OCI-LY7 (cell line): ENCODE measurements around the gene NIBAN1. TPM values are rescaled to one million over a fixed set of nuclear protein-coding genes. Genes with fewer than 3 reads are reported as not detected.

Experiments
- Bru-seq: library from RNA; stranded (reverse); fragments of 400-500 nt; gene quantifications from one replicate; lab custom pipeline; 2021; lab: Mats Ljungman, UMichigan
- BruChase-seq, 2 experiments: library from RNA; stranded (reverse); fragments of 400-500 nt; gene quantifications; one replicate each; lab custom pipeline; 2021; lab: Mats Ljungman, UMichigan
- BruUV-seq: library from RNA; stranded (reverse); fragments of 400-500 nt; replicated peaks from 2 replicates; lab custom pipeline; 2021; lab: Mats Ljungman, UMichigan
- CTCF ChIA-PET: fragments of 300-600 bp; sonication (Branson Sonifier 250); formaldehyde crosslinking; loops from one replicate; lab custom pipeline; 2022; ENCODE audit warnings: antibody characterized with exemption; ENCODE audit not compliant: unreplicated experiment; lab: Charles Lee
- POLR2A ChIA-PET: fragments of 300-600 bp; sonication (Branson Sonifier 250); formaldehyde crosslinking; loops from one replicate; lab custom pipeline; 2022; ENCODE audit warnings: antibody characterized with exemption; lab: Charles Lee
- DNase-seq: peaks from one replicate; pipeline ENCODE4 v3.0.0-alpha.2; 2015; ENCODE audit warnings: low spot score
- H2AFZ ChIP-seq: fragments of 200-600 bp; sonication (generic), shearing (Covaris generic); 2 replicates; pipeline ENCODE4 v1.6.1; 2014; ENCODE audit warnings: mild to moderate bottlenecking, antibody characterized with exemption, low read length, moderate library complexity
- H3K27ac ChIP-seq: fragments of 200-600 bp; sonication (generic); 2 replicates; pipeline ENCODE4 v1.5.1; 2014; ENCODE audit warnings: mixed run types, low read depth, mild to moderate bottlenecking, moderate library complexity, low read length, inconsistent platforms; ENCODE audit not compliant: poor library complexity, severe bottlenecking
- H3K36me3 ChIP-seq: fragments of 200-600 bp; sonication (generic); 2 replicates; pipeline ENCODE4 v1.6.1; 2014; ENCODE audit warnings: mild to moderate bottlenecking, antibody characterized with exemption, low read length, moderate library complexity, mixed read lengths; ENCODE audit not compliant: insufficient read depth
- H3K4me1 ChIP-seq: fragments of 200-600 bp; sonication (generic); 2 replicates; pipeline ENCODE4 v1.5.1; 2014; ENCODE audit warnings: mild to moderate bottlenecking, low read length; ENCODE audit not compliant: insufficient read depth, poor library complexity, severe bottlenecking
- H3K4me2 ChIP-seq: fragments of 200-600 bp; sonication (generic); 2 replicates; pipeline ENCODE4 v1.6.1; 2014; ENCODE audit warnings: mild to moderate bottlenecking, low read length
- H3K4me3 ChIP-seq: fragments of 200-600 bp; sonication (generic); 2 replicates; pipeline ENCODE4 v1.5.1; 2014; ENCODE audit warnings: mild to moderate bottlenecking, low read depth, low read length; ENCODE audit not compliant: poor library complexity, severe bottlenecking
- H3K79me2 ChIP-seq: fragments of 200-600 bp; sonication (generic); 2 replicates; pipeline ENCODE4 v1.6.1; 2016; ENCODE audit warnings: low read depth, mild to moderate bottlenecking, low read length, moderate library complexity, mixed read lengths; ENCODE audit not compliant: insufficient read depth
- H3K9me2 ChIP-seq: fragments of 200-600 bp; sonication (generic); 2 replicates; pipeline ENCODE4 v1.6.1; 2016; ENCODE audit warnings: mild to moderate bottlenecking, low read length, mixed read lengths; ENCODE audit not compliant: insufficient read depth
- H3K9me3 ChIP-seq: fragments of 200-600 bp; sonication (generic); 2 replicates; pipeline ENCODE4 v1.6.1; 2014; ENCODE audit warnings: mild to moderate bottlenecking, mixed run types, low read length, mixed read lengths
- H4K20me1 ChIP-seq: fragments of 200-600 bp; sonication (generic); 2 replicates; pipeline ENCODE4 v1.6.1; 2014; ENCODE audit warnings: mild to moderate bottlenecking, antibody characterized with exemption, low read length, moderate library complexity, mixed read lengths; ENCODE audit not compliant: insufficient read depth
- CTCF ChIP-seq: fragments of 200-600 bp; sonication (generic); conservative IDR thresholded peaks from 2 replicates; pipeline ENCODE4 v1.5.1; 2014; ENCODE audit warnings: mild to moderate bottlenecking, antibody characterized with exemption, low read length, moderate library complexity, mixed read lengths
- EZH2phosphoT487 ChIP-seq: fragments of 200-600 bp; sonication (generic); IDR thresholded peaks from 2 replicates; pipeline ENCODE4 v1.6.1; 2018; ENCODE audit warnings: low read depth, borderline replicate concordance, mild to moderate bottlenecking, mixed run types, antibody characterized with exemption, low read length, moderate library complexity, mixed read lengths
- intact Hi-C: fragments of 100-400 bp; cut with micrococcal nuclease; formaldehyde crosslinking; loops from one replicate; pipeline ENCODE4 v1.10.0; 2022; ENCODE audit not compliant: unreplicated experiment
- long read RNA-seq: library from polyadenylated mRNA; stranded (forward); transcript quantifications from one replicate; pipeline ENCODE4 v2.0.0, GENCODE V29; 2022
- total RNA-seq, 2 experiments: library from RNA; depleted of rRNA in 1 of 2; stranded (reverse); fragments of >200 nt in 1 of 2; shearing (Covaris generic) in 1 of 2; gene quantifications; 2 replicates each; pipeline ENCODE4 v1.2.3, GENCODE V29; 2014 to 2022

NIBAN1 gene
- total RNA-seq (2014; rRNA removed; shearing (Covaris generic)) (not detected in 2 replicates), total RNA-seq (2022) (not detected in 2 replicates), Bru-seq, nascent RNA (percentile 8 among the genes with signal in this experiment), BruChase-seq, experiment 1, labeled RNA remaining after a 6-hour chase (percentile 5 among the genes with signal in this experiment), BruChase-seq, experiment 2, labeled RNA remaining after a 2-hour chase (percentile 6 among the genes with signal in this experiment)
- long read RNA-seq: 0 reads

- TF ChIP-seq CTCF: no peak
- no peak for TF ChIP-seq EZH2phosphoT487
- Histone ChIP-seq H3K36me3 (no peaks in the 10 kb centered on the region), H3K4me2 (no peak within 1 kb of the TSS), H3K4me3 (no peak within 1 kb of the TSS), H3K9me2 (no peaks in the 10 kb centered on the region), H3K79me2 (no peaks in the 10 kb centered on the region), H4K20me1 (no peaks in the 10 kb centered on the region), H3K4me1 (no peaks in the 10 kb centered on the region), H2AFZ (no peak within 1 kb of the TSS), H3K9me3 (no peaks in the 10 kb centered on the region), H3K27ac (no peak within 1 kb of the TSS)
- CTCF ChIA-PET: no interaction called here
- no peak for DNase-seq
- intact Hi-C loops: no loop called here
- BruUV-seq: no TSS peak
- POLR2A ChIA-PET: interaction anchor here (0.9 kb wide), 1 partner anchor 12 kb away, joined by 3 read pairs; no protein-coding TSS in a partner anchor
These were observed at the start of gene NIBAN1 for GRCh38 chr1:184974056-184974836. Gene NIBAN1, minus strand, starts transcription at chr1:184974508. Its CDS starts 152 bp downstream, at chr1:184974356.

- Histone ChIP-seq H3K9me2 (no peaks in the 10 kb centered on the region), H4K20me1 (no peaks in the 10 kb centered on the region), H3K27ac (no peak overlapping the region), H3K79me2 (no peaks in the 10 kb centered on the region), H2AFZ (no peak overlapping the region), H3K4me2 (no peak overlapping the region), H3K9me3 (no peaks in the 10 kb centered on the region), H3K4me1 (no peaks in the 10 kb centered on the region), H3K36me3 (no peaks in the 10 kb centered on the region), H3K4me3 (no peak overlapping the region)
- intact Hi-C loops: no loop called here
- TF ChIP-seq EZH2phosphoT487 (no peak), CTCF (no peak)
- no TSS peak for BruUV-seq
- no peak for DNase-seq
- POLR2A ChIA-PET: no interaction called here
- CTCF ChIA-PET: no interaction called here
These were observed 43.7 kb upstream of the NIBAN1 start for GRCh38 chr1:185017966-185018365.

GRCh38 chr1:185017338-185017737 is 43.0 kb upstream of the NIBAN1 start:
- ChIA-PET POLR2A (no interaction called here), CTCF (no interaction called here)
- TF ChIP-seq CTCF (no peak), EZH2phosphoT487 (no peak)
- no peaks in the 10 kb centered on the region for H4K20me1 ChIP-seq
- H3K36me3 ChIP-seq: no peaks in the 10 kb centered on the region
- H3K4me1 ChIP-seq: no peaks in the 10 kb centered on the region
- no peaks in the 10 kb centered on the region for H3K9me3 ChIP-seq
- intact Hi-C loops: no loop called here
- H2AFZ ChIP-seq: no peak overlapping the region
- no peaks in the 10 kb centered on the region for H3K79me2 ChIP-seq
- no peak for DNase-seq
- no peak overlapping the region for H3K4me2 ChIP-seq
- no peaks in the 10 kb centered on the region for H3K9me2 ChIP-seq
- no TSS peak for BruUV-seq
- H3K4me3 ChIP-seq: no peak overlapping the region
- no peak overlapping the region for H3K27ac ChIP-seq
